GM18867 (cell line): ENCODE measurements around the gene TMTC2.

Experiments
- ATAC-seq: cut with Tn5 transposase; IDR thresholded peaks from one replicate; pipeline ENCODE4 v1.9.1; 2021; ENCODE audit warnings: mild to moderate bottlenecking, moderate library complexity; ENCODE audit not compliant: unreplicated experiment

TMTC2 gene

DNA sequence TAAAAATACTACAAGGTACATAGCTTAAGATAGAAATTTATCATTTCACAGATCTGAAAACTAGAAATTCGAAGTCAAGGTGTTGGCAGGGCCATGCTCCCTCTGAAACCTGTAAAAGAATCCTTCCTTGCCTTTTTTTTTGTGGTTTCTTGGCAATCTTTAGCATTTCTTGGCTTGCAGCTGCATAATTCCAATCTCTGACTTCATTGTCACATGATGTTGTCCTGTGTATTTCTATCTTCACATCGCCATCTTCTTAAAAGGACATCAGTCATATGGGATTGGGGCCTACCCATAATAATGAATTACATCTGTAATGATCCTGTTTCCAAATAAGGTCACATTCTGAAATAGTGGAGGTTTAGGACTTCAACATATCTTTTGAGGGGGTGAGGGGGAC, 250.4 kb downstream of the TMTC2 start:
- no peak for ATAC-seq

DNA sequence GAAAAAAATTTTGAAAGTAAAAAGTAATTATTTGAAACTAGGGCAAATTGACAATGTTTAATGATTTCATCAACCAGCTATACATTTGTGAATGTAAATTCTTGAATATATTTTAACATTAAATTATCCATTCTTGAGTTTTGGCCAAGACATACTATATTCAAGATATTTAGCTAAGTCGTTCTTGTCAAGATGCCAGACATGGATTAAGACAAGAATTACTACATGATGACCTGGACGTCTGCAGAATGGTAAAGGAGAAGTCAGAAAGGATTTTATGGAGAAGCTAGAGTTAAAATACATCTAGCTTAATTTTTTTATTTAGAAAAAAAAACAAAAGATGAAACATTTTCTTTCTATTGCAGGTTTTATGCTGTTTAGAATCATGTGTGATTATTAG, 255.8 kb downstream of the TMTC2 start:
- no peak for ATAC-seq

DNA sequence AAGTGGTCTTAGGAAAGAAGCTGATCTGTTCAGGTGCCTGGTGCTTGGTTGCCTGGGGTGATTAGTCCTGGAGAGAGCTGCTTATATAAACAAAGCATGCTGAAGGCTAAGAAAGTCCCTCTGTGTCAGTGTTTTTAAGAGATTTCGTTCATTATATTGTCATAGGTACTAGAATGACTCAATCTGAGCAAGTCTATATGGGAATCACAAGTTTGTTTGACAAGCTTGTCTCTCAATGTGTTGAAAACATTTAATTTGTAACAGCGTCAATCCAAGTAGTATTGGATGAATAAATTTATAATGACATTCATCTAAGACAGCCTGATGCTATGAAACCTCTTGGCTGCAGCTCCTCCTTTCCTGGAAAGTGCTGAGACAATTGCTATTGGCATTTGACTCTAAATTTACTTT, 256.3 kb downstream of the TMTC2 start:
- no peak for ATAC-seq

GRCh38 chr12:82948491-82948890, 261.8 kb downstream of the TMTC2 start:
- no peak for ATAC-seq

GRCh38 chr12:82950356-82950755, 263.6 kb downstream of the TMTC2 start:
- no peak for ATAC-seq

DNA sequence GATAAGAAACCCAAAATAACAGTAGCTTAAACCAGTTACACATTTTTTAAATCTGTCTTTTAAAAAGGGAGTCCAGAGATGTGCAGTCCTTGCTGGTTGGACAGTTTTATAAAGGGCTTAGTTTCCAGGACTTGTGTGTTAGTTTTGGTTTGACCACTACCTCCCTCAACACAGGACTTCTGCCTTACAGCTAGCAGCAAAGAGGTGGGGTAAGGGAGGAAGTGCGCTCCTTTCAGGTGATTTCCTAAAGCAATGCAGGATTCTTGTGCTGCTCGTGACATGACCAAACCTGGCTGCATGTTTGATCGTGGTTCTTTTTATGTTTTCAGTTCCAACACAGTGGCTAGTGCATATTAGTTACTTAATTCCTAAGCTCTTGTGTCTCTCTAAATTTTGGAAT, 266.2 kb downstream of the TMTC2 start:
- ATAC-seq, result peak; percentile 91

DNA sequence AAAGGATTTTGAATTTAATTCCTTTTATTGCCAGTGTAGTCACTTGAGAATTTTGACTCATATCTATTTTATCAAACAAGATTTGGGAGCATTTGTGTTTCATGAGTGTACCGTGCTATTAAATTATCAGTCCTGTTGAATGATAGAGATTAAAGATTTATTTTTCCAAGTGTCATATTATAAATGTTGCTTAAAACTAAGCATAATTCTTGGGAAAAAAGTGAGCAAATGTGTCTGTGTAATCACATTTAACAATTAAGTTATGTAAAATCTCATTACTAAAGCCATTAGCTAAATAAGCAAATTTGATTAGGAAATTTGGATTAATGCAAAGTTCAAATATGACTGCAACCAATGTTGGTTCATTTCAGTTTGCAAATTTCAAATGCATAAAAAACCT, 266.7 kb downstream of the TMTC2 start:
- no peak for ATAC-seq

GRCh38 chr12:82954064-82954463, 267.4 kb downstream of the TMTC2 start:
- ATAC-seq, result no peak

DNA sequence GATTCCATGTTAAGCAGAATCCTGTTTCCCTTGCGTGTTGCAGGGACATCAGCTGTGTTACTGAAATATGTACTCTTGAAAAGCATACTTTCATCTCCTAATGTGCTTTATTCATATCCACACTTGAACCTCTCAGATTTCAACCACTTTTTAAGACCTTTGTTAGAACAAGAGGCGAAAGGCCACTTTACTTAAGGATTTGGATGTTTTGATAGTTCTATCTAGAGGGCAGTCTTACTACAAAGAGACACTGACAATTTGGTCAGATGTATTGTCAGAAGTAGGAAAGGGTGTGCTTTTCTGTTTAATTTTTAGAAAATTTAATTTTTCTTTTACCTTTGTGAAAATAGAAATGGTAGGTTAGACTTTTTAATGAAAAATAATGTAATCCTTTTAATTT, 267.9 kb downstream of the TMTC2 start:
- ATAC-seq, result no peak

DNA sequence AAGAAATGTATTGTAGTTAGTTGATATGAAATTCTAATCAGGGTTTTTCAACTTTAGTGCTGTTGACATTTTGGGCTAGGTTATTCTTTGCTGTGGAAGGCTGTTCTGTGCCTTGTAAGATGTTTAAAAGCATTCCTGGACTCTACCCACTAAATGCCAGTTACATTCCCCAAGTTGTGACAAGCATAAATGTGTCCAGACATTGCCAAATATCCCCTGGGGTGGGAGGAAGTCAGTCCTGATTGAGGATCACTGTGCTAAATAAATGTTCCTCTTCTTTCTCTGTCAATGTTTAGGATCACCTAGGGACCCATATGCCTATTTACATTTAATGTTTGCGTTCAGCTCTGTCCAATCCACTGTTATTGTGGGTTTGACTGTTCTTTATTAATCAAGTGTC, 268.3 kb downstream of the TMTC2 start:
- ATAC-seq, result no peak

GRCh38 chr12:82958966-82959365, 272.3 kb downstream of the TMTC2 start:
- ATAC-seq, result no peak

GRCh38 chr12:82959821-82960220, 273.1 kb downstream of the TMTC2 start:
- ATAC-seq, result peak; percentile 88

DNA sequence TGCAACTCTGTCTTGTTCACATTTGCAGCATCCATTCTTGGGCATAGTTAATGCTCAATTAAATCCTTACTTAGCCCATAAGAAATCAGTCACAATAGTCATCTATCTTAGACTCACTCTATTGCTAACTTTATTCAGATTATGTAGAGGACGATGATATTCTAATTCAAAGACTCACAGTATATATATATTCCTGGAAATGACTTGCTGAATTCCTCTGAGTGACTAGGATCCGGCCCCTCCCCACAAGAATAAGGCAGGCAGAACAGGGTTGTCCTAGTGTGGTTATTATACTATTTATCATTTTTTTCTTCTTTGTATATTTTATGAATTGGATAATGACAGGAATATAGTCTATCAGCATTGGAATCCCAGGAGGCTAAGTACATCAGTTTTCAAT, 275.1 kb downstream of the TMTC2 start:
- no peak for ATAC-seq

GRCh38 chr12:82963956-82964355, 277.2 kb downstream of the TMTC2 start:
- ATAC-seq, result no peak

- ATAC-seq, result no peak
These were observed 277.7 kb downstream of the TMTC2 start for GRCh38 chr12:82964446-82964845.

- no peak for ATAC-seq
These were observed 279.4 kb downstream of the TMTC2 start for GRCh38 chr12:82966001-82966559.

GRCh38 chr12:82968631-82969367, 282.1 kb downstream of the TMTC2 start:
- ATAC-seq, result no peak

DNA sequence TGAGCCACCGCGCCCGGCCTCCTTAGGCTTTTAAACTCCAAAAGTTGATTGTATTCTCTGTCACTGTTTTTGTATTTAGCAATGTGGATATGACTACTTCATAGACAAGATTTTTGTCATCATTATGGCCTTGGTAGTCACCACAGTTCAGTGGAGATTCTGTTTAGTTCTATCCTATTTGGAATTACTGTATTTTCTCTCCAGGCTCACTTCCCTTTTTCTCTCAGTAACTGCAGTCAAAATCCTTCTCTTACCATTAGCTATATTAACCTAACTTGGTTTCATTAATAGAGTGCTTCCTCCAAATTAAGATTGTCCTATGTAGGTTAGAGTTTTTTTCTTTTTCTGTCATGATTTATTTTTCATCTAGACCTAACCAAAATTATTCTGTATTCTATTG, 283.9 kb downstream of the TMTC2 start:
- no peak for ATAC-seq

GRCh38 chr12:82971584-82971983, 284.9 kb downstream of the TMTC2 start:
- no peak for ATAC-seq

DNA sequence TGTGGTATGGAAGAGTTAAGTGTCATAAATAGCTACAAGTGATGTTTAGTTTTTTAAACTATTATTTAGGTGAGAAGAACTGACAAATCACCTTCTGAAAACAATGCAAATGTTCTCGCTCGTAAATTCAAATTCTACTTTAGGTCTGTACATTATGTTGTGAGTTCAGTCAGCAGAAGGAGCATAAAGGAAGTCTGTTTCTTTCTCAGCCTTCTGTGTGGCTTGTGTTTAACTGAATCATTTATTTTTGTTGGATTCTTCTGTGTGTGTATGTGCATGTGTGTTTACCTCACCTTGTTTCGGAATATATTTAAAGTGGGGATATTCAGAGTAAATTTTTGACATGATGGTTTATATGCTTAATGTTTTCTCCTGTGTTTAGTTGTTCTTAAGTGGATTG, 285.9 kb downstream of the TMTC2 start:
- no peak for ATAC-seq

- no peak for ATAC-seq
These were observed 286.9 kb downstream of the TMTC2 start for GRCh38 chr12:82973592-82973991.

GRCh38 chr12:82981150-82981549, 294.4 kb downstream of the TMTC2 start:
- ATAC-seq, result no peak

- no peak for ATAC-seq
These were observed 307.4 kb downstream of the TMTC2 start for GRCh38 chr12:82994117-82994516.
